ENCODE measurements around the gene CST4. TPM values are rescaled to one million over a fixed set of nuclear protein-coding genes. Genes with fewer than 3 reads are reported as not detected.
A peak's percentile ranks its signal among the peaks of the same experiment; 100 is the strongest.
"Not testable (repeated sequence)": the region's sequence is repeated elsewhere in the genome, so short reads cannot be mapped to it uniquely, and the experiment has no call there.

Gene CST4
- total RNA-seq, 1 experiment from 2014 or later, result not detected

GRCh38 chr20:23649242-23649641 is 39.6 kb downstream of the CST4 start:
- no peak for DNase-seq (ENCODE audit: low spot score)
- in situ Hi-C loops (cut with HindIII; ENCODE audit: low sequenced_read_pairs), result no loop called here

GRCh38 chr20:23647346-23647745 is 41.5 kb downstream of the CST4 start:
- in situ Hi-C loops (cut with HindIII; ENCODE audit: low sequenced_read_pairs), result no loop called here
- no peak for DNase-seq (ENCODE audit: low spot score)

GRCh38 chr20:23646106-23646873 is 42.5 kb downstream of the CST4 start:
- in situ Hi-C loops (cut with HindIII; ENCODE audit: low sequenced_read_pairs), result no loop called here
- no peak for DNase-seq (ENCODE audit: low spot score)

- no peak for DNase-seq (ENCODE audit: low spot score)
- in situ Hi-C loops (cut with HindIII; ENCODE audit: low sequenced_read_pairs), result no loop called here
These were observed 43.3 kb downstream of the CST4 start for GRCh38 chr20:23645575-23645974.

GRCh38 chr20:23644164-23644563 is 44.7 kb downstream of the CST4 start:
- no peak for DNase-seq (ENCODE audit: low spot score)
- in situ Hi-C loops (cut with HindIII; ENCODE audit: low sequenced_read_pairs), result no loop called here

- in situ Hi-C loops (cut with HindIII; ENCODE audit: low sequenced_read_pairs), result no loop called here
- no peak for DNase-seq (ENCODE audit: low spot score)
These were observed 45.2 kb downstream of the CST4 start for GRCh38 chr20:23643659-23644058.

- in situ Hi-C loops (cut with HindIII; ENCODE audit: low sequenced_read_pairs), result no loop called here
- DNase-seq (ENCODE audit: low spot score), result no peak
These were observed 46.7 kb downstream of the CST4 start for GRCh38 chr20:23641936-23642751.

GRCh38 chr20:23640671-23641667 is 47.9 kb downstream of the CST4 start:
- in situ Hi-C loops (cut with HindIII; ENCODE audit: low sequenced_read_pairs), result no loop called here
- DNase-seq (ENCODE audit: low spot score), result no peak

- in situ Hi-C loops (cut with HindIII; ENCODE audit: low sequenced_read_pairs), result no loop called here
- DNase-seq (ENCODE audit: low spot score), result no peak
These were observed 48.7 kb downstream of the CST4 start for GRCh38 chr20:23640018-23640601.

- DNase-seq (ENCODE audit: low spot score), result no peak
- in situ Hi-C loops (cut with HindIII; ENCODE audit: low sequenced_read_pairs), result no loop called here
These were observed 49.3 kb downstream of the CST4 start for GRCh38 chr20:23639490-23639958.

- in situ Hi-C loops (cut with HindIII; ENCODE audit: low sequenced_read_pairs), result no loop called here
- DNase-seq (ENCODE audit: low spot score), result no peak
These were observed 50.5 kb downstream of the CST4 start for GRCh38 chr20:23638309-23638708.

GRCh38 chr20:23637282-23638221 is 51.3 kb downstream of the CST4 start, which contains the start of gene CST3:
Gene CST3, minus strand, starts transcription at chr20:23637955. Its CDS starts 93 bp downstream, at chr20:23637862.
- in situ Hi-C loops (cut with HindIII; ENCODE audit: low sequenced_read_pairs), result no loop called here
- DNase-seq (ENCODE audit: low spot score), result peak; percentile 57

GRCh38 chr20:23636908-23637281 is 51.9 kb downstream of the CST4 start:
- no peak for DNase-seq (ENCODE audit: low spot score)
- in situ Hi-C loops (cut with HindIII; ENCODE audit: low sequenced_read_pairs), result no loop called here

GRCh38 chr20:23636182-23636907 is 52.5 kb downstream of the CST4 start:
- in situ Hi-C loops (cut with HindIII; ENCODE audit: low sequenced_read_pairs), result no loop called here
- DNase-seq (ENCODE audit: low spot score), result no peak

- in situ Hi-C loops (cut with HindIII; ENCODE audit: low sequenced_read_pairs); DNase-seq (ENCODE audit: low spot score): not testable (repeated sequence)
These were observed 53.1 kb downstream of the CST4 start for GRCh38 chr20:23635768-23636090.
